ENCODE data around the gene HSPA4. TPM values are rescaled to one million over a fixed set of nuclear protein-coding genes. Genes with fewer than 3 reads are reported as not detected.
A peak's percentile ranks its signal among the peaks of the same experiment; 100 is the strongest.

HSPA4 gene
- total and polyA plus RNA-seq, 2 of the 13 experiments (the other 11 are each of a cell fraction or from before 2014, with no cell fraction given) = 36.6 to 231 TPM

DNA sequence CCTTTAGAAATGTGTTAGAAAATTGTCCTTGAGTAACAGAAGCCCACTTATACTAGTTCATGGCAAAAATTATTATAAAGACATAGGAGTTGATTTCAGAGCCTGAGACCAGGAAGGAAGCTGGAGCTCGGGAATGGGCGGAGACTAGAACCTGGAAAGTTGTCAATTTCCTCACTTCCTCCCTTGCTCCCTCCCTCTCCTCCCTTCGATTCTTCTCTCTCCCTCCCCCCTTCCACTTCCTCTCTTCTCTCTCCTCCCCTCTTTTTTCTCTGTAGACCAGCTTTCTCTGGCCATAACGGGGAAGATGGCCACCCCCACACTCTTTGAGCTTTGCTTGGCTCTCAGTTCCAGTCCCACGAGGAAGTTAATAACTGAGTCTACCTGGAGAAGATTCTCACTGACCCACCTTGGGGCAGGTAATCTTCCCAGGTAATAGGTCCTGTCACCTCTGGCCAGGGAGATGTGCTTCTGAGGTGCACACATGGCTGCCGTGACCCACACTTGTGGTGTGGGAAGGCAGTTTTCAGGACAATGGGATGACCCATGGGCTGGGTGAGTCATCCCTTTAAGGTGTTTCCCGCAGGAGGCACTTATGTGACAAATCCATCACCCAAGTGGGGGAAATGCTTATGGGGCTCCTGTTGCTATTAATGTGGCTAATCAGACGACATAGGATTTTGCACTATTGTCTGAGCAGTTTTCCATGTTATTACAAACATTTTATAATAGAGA is 78.7 kb downstream of the HSPA4 start (continued):
- TF ChIP-seq MNT (IDR thresholded peaks at IDR 0.05) (peak; percentile 73), ZNF282 (IDR thresholded peaks at IDR 0.05; ENCODE audit: partially characterized antibody) (no peak), ZFAT (CRISPR knock-in tag; conservative IDR thresholded peaks at IDR 0.05) (no peak), BHLHE40 (IDR thresholded peaks at IDR 0.05; ENCODE audit: low read length) (0 out of 2 replicates have a peak, but pooled peaks have one; percentile 24), DR1 (CRISPR knock-in tag; IDR thresholded peaks at IDR 0.05) (no peak), ZSCAN9 (CRISPR knock-in tag; IDR thresholded peaks at IDR 0.05; ENCODE audit: borderline replicate concordance) (no peak), ZNF280B (CRISPR knock-in tag; IDR thresholded peaks at IDR 0.05; ENCODE audit: borderline replicate concordance) (no peak)

- Histone ChIP-seq H3K27ac (ENCODE audit: extremely low read length, insufficient read depth, low read length) (no peak overlapping the region), H2AFZ (ENCODE audit: low read length) (no peak overlapping the region), H3K9me3 (ENCODE audit: low read length) (no peaks in the 10 kb centered on the region), H3K9ac (ENCODE audit: insufficient read depth, low read depth, low read length) (no peak overlapping the region), H4K20me1 (ENCODE audit: insufficient read depth, low read length) (no peaks in the 10 kb centered on the region), H3K4me2 (ENCODE audit: low read depth, low read length) (no peak overlapping the region), H3K36me3 (replicated peaks in 1 of 2; ENCODE audit: control insufficient read depth in 1 of 2, insufficient read depth in 2 of 2, low read length in 2 of 2) (no peaks in the 10 kb centered on the region), H3K27me3 (ENCODE audit: control insufficient read depth in 1 of 2, insufficient read depth in 2 of 2, low read length in 2 of 2) (peaks cover 0 to 20% of the 10 kb centered on the region in 2 experiments; a peak in 2 of 5 replicates), H3K4me3 (replicated peaks in 1 of 3; ENCODE audit: insufficient read depth in 1 of 3, low read depth in 2 of 3, low read length in 3 of 3) (no peak overlapping the region), H3K79me2 (ENCODE audit: insufficient read depth, low read length) (no peaks in the 10 kb centered on the region), H3K4me1 (ENCODE audit: insufficient read depth, low read length) (no peaks in the 10 kb centered on the region)
- CTCF ChIA-PET (ENCODE audit: low intra/inter-chr PET ratio, low total read pairs) = no interaction called here
- ATAC-seq (no peak), FAIRE-seq (no peak), DNase-seq (ENCODE audit: low spot score) (no peak)
- TF ChIP-seq PHF8 (CRISPR knock-in tag; IDR thresholded peaks at IDR 0.05) (no peak), ZNF574 (CRISPR knock-in tag; IDR thresholded peaks at IDR 0.05) (no peak), ZNF34 (CRISPR knock-in tag; IDR thresholded peaks at IDR 0.05; ENCODE audit: borderline replicate concordance) (no peak), ZFY (CRISPR knock-in tag; IDR thresholded peaks at IDR 0.05) (no peak), ZNF350 (CRISPR knock-in tag; IDR thresholded peaks at IDR 0.05; ENCODE audit: borderline replicate concordance, low read depth) (no peak), ZNF264 (CRISPR knock-in tag; IDR thresholded peaks at IDR 0.05) (no peak), CC2D1A (CRISPR knock-in tag; IDR thresholded peaks at IDR 0.05) (no peak), ZNF230 (CRISPR knock-in tag; IDR thresholded peaks at IDR 0.05) (no peak), ZNF713 (CRISPR knock-in tag; IDR thresholded peaks at IDR 0.05) (no peak), TBX3 (IDR thresholded peaks at IDR 0.05; ENCODE audit: borderline replicate concordance) (no peak)
- TF ChIP-seq, protein P1, sequence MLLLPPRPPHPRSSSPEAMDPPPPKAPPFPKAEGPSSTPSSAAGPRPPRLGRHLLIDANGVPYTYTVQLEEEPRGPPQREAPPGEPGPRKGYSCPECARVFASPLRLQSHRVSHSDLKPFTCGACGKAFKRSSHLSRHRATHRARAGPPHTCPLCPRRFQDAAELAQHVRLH (CRISPR knock-in tag; IDR thresholded peaks at IDR 0.05; ENCODE audit: borderline replicate concordance, low read depth) = no peak
- intact Hi-C loops (cut with micrococcal nuclease; ENCODE audit: unreplicated experiment) = no loop called here
- BruUV-seq (replicated peaks) = no TSS peak
- 4% methylated on average over 2 of the region's 2 CpGs for WGBS (ENCODE audit: low lambda C conversion rate)
- in situ Hi-C loops (cut with HindIII; ENCODE audit: extremely low pct_ligation_motif_present, low pct_unique_long_range_greater_than_20kb) = no loop called here
- POLR2A ChIA-PET = no interaction called here
Observed at GRCh38 chr5:133132717-133133116, 80.9 kb downstream of the HSPA4 start.
